Body of pancreas (tissue), 4 donors: ENCODE measurements around the gene SELENOS.

Source experiments
- POLR2A ChIP-seq, 3 donors: fragments of 450-650 bp; IDR thresholded peaks; one replicate each; pipeline ENCODE4 v1.6.1; 2016; ENCODE audit warnings: antibody characterized with exemption in 3 of 3, mild to moderate bottlenecking in 2 of 3
- TF ChIP-seq, protein P1 (sequence below), 7 experiments: fragments of 450-650 bp in 4 of 7; fragments of 200-600 bp in 3 of 7; sonication (generic) in 3 of 7; IDR thresholded peaks; one replicate each; pipeline ENCODE4 v1.5.1; 2016 to 2019; ENCODE audit warnings: antibody characterized with exemption in 7 of 7

DNA sequence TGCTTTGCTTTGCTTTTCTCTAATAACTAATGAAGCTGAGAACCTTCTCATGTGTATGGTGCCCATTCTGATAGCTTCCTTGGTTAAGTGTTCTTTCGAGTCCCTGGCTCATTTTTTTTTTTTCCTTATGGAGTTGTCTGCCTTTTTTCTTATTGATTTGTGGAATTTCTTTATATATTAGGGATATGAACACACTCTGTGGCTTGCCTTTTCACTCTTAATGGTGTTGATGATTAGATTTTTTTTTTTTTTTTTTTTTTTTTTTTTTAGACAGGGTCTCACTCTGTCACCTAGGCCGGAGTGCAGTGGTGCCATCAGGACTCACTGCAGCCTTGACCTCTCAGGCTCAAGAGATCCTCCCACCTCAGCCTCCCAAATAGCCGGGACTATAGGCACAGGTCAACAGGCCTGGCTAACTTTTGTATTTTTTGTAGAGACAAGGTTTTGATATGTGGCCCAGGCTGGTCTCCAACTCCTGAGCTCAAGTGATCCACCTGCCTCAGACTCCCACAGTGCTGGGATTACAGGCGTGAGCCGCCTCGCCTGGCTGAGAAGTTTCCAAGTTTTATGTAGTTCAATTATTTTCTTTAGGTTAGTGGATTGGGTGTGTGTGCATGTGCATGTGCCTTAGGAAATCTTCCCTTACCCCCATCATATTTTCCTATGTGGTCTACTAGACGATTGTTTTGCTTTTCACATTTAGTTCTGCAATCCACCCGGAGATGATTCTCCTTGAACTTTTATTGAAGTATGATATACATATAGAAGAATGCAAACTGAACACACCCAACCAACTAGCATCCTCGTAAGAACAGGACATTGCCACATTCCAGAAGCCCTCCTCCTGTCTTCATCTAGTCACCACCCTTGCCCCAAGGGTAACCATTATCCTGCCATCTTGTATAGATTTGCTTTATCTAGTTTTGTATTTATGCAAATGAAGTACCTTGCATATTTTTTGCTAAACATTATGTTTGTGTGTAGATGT lies 19.4 kb upstream of the SELENOS start:
- TF ChIP-seq, protein P1, sequence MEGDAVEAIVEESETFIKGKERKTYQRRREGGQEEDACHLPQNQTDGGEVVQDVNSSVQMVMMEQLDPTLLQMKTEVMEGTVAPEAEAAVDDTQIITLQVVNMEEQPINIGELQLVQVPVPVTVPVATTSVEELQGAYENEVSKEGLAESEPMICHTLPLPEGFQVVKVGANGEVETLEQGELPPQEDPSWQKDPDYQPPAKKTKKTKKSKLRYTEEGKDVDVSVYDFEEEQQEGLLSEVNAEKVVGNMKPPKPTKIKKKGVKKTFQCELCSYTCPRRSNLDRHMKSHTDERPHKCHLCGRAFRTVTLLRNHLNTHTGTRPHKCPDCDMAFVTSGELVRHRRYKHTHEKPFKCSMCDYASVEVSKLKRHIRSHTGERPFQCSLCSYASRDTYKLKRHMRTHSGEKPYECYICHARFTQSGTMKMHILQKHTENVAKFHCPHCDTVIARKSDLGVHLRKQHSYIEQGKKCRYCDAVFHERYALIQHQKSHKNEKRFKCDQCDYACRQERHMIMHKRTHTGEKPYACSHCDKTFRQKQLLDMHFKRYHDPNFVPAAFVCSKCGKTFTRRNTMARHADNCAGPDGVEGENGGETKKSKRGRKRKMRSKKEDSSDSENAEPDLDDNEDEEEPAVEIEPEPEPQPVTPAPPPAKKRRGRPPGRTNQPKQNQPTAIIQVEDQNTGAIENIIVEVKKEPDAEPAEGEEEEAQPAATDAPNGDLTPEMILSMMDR (IDR thresholded peaks at IDR 0.05): no peak
- no peak for TF ChIP-seq POLR2A (IDR thresholded peaks at IDR 0.05)
